AG09309 (cell line): ENCODE data around the gene LMAN2.

Experiments
- DNase-seq: peaks from one replicate; pipeline ENCODE4 v3.0.0-alpha.2; 2010; ENCODE audit warnings: low read depth
- H3K4me3 ChIP-seq: 2 replicates; pipeline ENCODE4 v1.5.1; 2011; ENCODE audit warnings: mild to moderate bottlenecking, low read depth, low read length, moderate library complexity; ENCODE audit not compliant: control insufficient read depth
- CTCF ChIP-seq: IDR thresholded peaks from 2 replicates; pipeline ENCODE4 v1.5.1; 2011; ENCODE audit warnings: mild to moderate bottlenecking, low read depth, low read length, inconsistent platforms; ENCODE audit not compliant: insufficient read depth, control insufficient read depth; ENCODE audit errors: missing control alignments

LMAN2 gene

GRCh38 chr5:177311392-177311722, 40.1 kb downstream of the LMAN2 start:
- no peak for TF ChIP-seq CTCF
- no peak for DNase-seq
- H3K4me3 ChIP-seq: peak overlapping the region; percentile 63

- DNase-seq: no peak
- TF ChIP-seq CTCF: no peak
- H3K4me3 ChIP-seq: peak overlapping the region; percentile 63
Observed at GRCh38 chr5:177310757-177311391, 40.6 kb downstream of the LMAN2 start.

GRCh38 chr5:177310332-177310731, 41.1 kb downstream of the LMAN2 start:
- DNase-seq: no peak
- TF ChIP-seq CTCF: no peak
- peak overlapping the region; percentile 63 for H3K4me3 ChIP-seq

GRCh38 chr5:177309351-177310191, 41.9 kb downstream of the LMAN2 start:
- no peak for DNase-seq
- peak; percentile 88 for TF ChIP-seq CTCF
- H3K4me3 ChIP-seq: no peak overlapping the region

GRCh38 chr5:177308740-177309139, 42.7 kb downstream of the LMAN2 start:
- no peak for DNase-seq
- TF ChIP-seq CTCF: no peak
- H3K4me3 ChIP-seq: no peak overlapping the region

GRCh38 chr5:177307544-177308363, 43.7 kb downstream of the LMAN2 start:
- no peak for DNase-seq
- no peak overlapping the region for H3K4me3 ChIP-seq
- TF ChIP-seq CTCF: no peak
